Activated CD4-positive, alpha-beta T cell treated with anti-CD3 and anti-CD28 coated beads, Interleukin-2, amount 50 U/mL, for 24 hours (primary cell): ENCODE measurements around the gene FANCC.

Source experiments
- DNase-seq, 2 donors: peaks; one replicate each; pipeline ENCODE4 v3.0.0-alpha.2; 2020; ENCODE audit warnings: low read depth in 1 of 2, low spot score in 1 of 2

The FANCC gene

DNA sequence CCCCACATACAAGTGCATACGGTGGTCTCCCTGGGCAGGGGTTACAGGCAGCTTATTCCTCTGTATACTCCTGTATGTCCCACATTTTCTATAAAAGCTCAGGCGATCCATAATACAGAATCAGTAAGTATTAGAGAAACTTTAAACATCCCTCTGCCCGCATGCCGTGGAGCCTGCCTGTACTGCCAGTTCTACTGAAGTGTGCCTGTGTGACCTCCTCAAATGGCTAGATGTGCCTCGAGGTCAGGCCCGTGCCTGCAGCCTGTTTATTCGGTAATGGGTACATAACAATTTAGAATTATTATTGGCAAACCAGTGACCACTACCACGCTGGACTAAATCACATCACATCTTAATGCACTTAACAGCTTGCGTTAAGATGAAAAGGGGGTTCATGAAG, 190.8 kb downstream of the FANCC start:
- no peak for DNase-seq

DNA sequence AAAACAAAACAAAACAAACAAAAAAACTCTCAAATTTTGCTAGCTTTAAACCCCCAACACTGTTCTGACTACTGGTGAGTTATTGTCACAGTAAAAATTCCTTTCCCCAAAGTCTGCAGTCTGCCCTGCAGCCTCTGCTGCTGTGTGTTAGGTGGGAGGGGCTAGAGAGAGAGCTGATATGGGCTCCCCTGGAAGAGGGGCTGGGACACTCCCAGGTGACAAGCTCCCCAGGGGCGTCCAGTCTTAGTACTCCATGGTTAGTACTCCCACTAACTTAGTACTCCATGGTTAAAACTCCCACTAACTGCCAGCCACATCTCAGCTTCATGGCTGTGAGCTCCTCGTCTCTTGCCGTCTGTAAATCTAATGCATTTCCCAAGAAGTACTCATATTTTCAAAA, 191.9 kb downstream of the FANCC start:
- no peak for DNase-seq

- no peak for DNase-seq
Measured at GRCh38 chr9:95124582-95125367, 192.7 kb downstream of the FANCC start.

DNA sequence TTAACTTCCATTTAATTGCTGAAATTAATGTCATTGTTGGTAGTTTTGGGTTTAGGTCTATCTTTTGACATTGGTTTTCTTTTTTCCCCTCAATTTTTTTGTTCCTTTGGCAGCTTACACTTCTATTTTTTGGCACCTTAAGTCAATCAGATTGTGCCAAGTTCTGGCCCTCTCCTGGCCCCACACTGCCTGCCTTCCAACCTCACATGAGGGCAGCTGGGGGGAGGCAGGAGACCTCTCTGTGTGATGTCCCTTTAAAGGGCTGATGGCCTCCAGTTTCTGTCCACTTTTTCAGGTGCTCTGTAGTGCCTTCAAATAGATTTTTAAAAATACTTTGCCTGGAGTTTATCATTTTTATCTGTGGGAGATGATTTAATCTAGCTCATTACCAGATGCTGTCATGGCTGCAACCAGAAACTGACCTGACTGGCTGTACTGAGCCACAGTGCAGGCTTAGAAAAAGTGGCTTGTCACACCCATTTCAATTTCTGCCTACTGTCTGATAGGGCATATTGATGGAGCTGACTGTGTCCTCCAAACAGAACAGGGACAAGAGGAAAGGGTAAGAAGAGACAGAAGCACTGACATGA, 196.6 kb downstream of the FANCC start:
- DNase-seq, result no peak

DNA sequence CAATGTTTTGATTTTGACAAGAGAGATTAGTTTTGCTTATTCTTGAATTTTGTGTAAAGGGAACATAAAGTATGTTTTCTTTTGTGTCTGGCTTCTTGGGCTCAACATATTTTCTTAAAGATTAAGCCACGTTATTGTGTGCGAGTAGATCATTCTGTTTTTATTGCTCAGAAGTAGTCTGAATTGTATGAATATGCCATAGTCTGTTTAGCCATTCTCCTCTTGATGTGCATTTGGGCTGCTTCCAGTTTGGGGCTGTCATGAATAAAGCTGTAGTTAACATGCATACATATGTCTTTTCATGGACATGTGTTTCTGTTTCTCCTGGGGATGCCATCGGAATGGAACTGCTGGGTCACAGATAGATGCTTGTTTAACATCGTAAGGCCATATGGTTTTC, 198.9 kb downstream of the FANCC start:
- DNase-seq, result no peak

DNA sequence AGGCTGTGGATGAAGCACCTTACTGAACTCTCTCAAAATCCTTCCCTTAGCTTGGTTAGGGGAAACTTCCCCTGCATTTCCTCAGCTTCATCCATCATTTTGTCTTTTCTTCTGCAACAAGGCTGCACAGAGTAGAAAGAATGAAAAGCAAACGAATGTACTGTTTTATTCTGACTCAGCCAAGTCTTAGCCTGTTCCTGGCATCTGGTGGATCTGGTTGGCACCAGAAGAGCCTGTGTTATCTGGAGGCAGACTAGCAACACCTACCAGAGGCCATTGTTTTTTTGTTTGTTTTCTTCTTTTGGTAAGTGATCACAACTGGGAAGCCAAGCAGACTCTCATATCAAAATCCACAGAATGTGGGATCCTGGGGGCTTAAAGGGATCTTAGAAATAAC, 200.7 kb downstream of the FANCC start:
- no peak for DNase-seq

GRCh38 chr9:95116002-95116807, 201.3 kb downstream of the FANCC start:
- no peak for DNase-seq

DNA sequence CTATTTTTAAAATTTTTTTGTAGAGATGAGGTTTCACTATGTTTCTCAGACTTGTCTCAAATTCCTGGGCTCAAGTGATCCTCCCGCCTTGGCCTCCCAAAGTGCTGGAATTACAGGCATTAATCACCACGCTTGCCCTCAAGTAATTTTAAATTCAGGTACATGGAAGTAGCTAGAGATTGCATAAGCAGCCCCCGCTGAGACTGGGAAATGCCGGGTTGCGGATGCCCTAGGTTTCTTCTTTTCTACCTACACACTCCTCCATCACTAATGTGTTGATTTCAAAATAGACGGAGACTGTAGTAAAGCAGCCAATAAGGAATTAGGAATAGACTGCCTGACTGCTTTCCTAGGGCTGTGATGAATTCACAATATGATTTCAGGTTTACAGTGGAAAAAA, 202.4 kb downstream of the FANCC start:
- DNase-seq, result no peak

GRCh38 chr9:95112436-95113280, 204.9 kb downstream of the FANCC start:
- no peak for DNase-seq

DNA sequence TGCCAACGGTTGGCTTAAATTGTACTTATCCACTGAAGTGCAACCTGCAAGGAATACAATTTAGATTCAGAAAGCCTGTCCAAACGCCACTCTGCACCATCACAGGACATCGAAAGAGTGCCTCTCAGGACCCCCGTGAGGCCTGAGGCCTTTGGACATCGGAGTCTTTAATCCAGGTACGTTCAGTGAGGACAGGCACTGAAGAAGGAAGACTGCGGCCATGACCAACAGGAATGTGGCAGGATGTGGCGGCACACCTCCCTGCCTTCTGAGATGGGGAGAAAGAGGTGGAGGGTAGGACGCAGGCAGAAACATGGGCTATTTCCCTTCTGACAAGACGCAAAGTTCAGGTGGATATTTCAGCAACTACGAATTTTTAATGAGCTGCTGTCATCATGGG, 205.8 kb downstream of the FANCC start:
- no peak for DNase-seq

- no peak for DNase-seq
Measured at GRCh38 chr9:95110921-95111525, 206.5 kb downstream of the FANCC start.

DNA sequence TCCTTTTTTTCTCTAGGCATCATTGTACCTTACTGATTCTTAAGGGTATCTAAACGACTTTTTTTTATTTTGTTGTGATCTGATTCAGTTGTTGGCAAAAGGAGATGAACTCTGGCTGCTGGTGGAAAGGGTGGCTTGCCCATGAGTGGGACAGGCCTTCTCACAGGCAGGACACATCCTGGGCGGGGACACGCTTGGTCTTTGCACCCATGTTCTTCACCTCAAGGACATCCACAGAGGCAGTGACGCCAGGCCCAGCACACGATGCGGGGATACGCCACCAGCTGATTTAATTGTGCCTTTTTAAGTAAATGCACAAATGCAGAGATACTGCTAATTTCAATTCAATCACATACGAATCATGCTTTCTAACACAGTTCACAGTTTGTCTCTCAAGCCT, 208.1 kb downstream of the FANCC start:
- no peak for DNase-seq

DNA sequence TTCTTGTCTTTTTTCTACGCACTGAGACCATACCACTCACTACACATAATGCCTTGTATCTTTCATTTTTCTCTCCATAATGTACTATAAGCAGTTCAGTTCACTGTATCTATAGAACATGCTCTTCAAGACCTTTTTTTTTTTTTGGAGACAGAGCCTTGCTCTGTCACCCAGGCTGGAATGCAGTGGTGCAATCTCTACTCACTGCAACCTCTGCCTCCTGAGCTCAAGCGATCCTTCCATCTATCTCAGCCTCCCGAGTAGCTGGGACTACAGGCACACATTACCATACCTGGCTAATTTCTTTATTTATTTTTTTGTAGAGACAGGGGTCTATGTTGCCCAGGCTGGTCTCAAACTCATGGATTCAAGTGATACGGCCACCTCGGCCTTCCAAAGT, 208.7 kb downstream of the FANCC start:
- no peak for DNase-seq

GRCh38 chr9:95107976-95108375, 209.5 kb downstream of the FANCC start:
- no peak for DNase-seq

- DNase-seq, result no peak
Measured at GRCh38 chr9:95107001-95107749, 210.3 kb downstream of the FANCC start.

GRCh38 chr9:95105519-95106287, 211.8 kb downstream of the FANCC start:
- DNase-seq, result no peak

- DNase-seq, result no peak
Measured at GRCh38 chr9:95104980-95105379, 212.5 kb downstream of the FANCC start.

- no peak for DNase-seq
Measured at GRCh38 chr9:95104581-95104960, 212.9 kb downstream of the FANCC start.

GRCh38 chr9:95103871-95104580, 213.5 kb downstream of the FANCC start:
- DNase-seq, result no peak
